BLaER1 treated with 17β-estradiol and CSF1 and Interleukin-3, amounts not matched to agents 10 nM and 100 nM (cell line): ENCODE data around the gene SYT4.
"Not testable (repeated sequence)": the region's sequence is repeated elsewhere in the genome, so short reads cannot be mapped to it uniquely, and the experiment has no call there.

Source experiments
- H3K27ac ChIP-seq, 11 experiments: shearing (Covaris generic); formaldehyde crosslinking; 2 replicates each; pipeline ENCODE4 v1.8.1; 2022
- H3K27me3 ChIP-seq, 11 experiments: shearing (Covaris generic); formaldehyde crosslinking; 2 replicates each; pipeline ENCODE4 v1.8.1; 2022
- H3K36me3 ChIP-seq, 11 experiments: shearing (Covaris generic); formaldehyde crosslinking; 2 replicates each; pipeline ENCODE4 v1.8.1; 2022
- H3K4me1 ChIP-seq, 10 experiments: shearing (Covaris generic); formaldehyde crosslinking; 2 replicates each; pipeline ENCODE4 v1.8.1; 2022
- H3K4me2 ChIP-seq, 11 experiments: shearing (Covaris generic); formaldehyde crosslinking; 2 replicates each; pipeline ENCODE4 v1.8.1; 2022
- H3K4me3 ChIP-seq, 10 experiments: shearing (Covaris generic); formaldehyde crosslinking; 2 replicates each; pipeline ENCODE4 v1.8.1; 2022
- H3K9ac ChIP-seq, 11 experiments: shearing (Covaris generic); formaldehyde crosslinking; 2 replicates each; pipeline ENCODE4 v1.8.1; 2022
- H3K9me3 ChIP-seq, 11 experiments: shearing (Covaris generic); formaldehyde crosslinking; replicated peaks in 1 of 11; 2 replicates each; pipeline ENCODE4 v1.8.1; 2022
- H4K20me1 ChIP-seq, 11 experiments: shearing (Covaris generic); formaldehyde crosslinking; 2 replicates each; pipeline ENCODE4 v1.8.1; 2022
- Cebpa-rat ChIP-seq, 11 experiments: shearing (Covaris generic); IDR thresholded peaks; 2 replicates each; pipeline ENCODE4 v1.8.1; 2022

The SYT4 gene, protein sequence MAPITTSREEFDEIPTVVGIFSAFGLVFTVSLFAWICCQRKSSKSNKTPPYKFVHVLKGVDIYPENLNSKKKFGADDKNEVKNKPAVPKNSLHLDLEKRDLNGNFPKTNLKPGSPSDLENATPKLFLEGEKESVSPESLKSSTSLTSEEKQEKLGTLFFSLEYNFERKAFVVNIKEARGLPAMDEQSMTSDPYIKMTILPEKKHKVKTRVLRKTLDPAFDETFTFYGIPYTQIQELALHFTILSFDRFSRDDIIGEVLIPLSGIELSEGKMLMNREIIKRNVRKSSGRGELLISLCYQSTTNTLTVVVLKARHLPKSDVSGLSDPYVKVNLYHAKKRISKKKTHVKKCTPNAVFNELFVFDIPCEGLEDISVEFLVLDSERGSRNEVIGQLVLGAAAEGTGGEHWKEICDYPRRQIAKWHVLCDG

DNA sequence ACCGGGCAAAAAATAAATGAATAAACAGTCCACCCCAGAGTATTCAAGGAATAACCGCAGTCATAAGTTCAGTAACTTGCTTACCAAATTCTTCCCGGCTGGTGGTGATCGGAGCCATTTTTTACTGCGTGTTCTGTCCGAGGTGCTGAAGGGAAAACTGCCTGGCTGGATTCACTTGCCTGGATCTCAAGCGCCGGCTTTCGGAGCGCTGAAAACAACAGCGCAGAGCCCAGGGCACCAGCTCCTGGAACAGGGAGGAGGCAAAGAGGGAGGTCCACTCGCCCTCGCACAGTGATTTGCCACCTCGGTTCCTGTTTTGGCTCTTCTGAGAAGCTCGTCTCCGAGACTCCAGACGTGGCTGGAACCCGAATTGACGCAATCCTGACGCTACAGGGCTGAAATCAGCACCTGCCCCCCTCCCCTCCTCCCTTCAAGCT, at the start of gene SYT4:
Gene SYT4 (minus strand): TSS at position 327 of the 437 bp plus-strand sequence. CDS start 209 bp downstream, at position 118.
- no peaks in the 10 kb centered on the region for H3K36me3 ChIP-seq
- H3K4me1 ChIP-seq = peaks cover 14 to 31% (median 16%) of the 10 kb centered on the region in 10 experiments
- H3K9ac ChIP-seq = no peak within 1 kb of the TSS
- no peak for TF ChIP-seq Cebpa-rat (IDR thresholded peaks at IDR 0.05)
- H4K20me1 ChIP-seq = no peaks in the 10 kb centered on the region
- H3K4me3 ChIP-seq = no peak within 1 kb of the TSS
- no peaks in the 10 kb centered on the region for H3K27me3 ChIP-seq
- peak within 1 kb of the TSS in 10 of 11 experiments; percentile 2 to 44 (median 40); a peak in 14 of 22 replicates for H3K4me2 ChIP-seq
- H3K27ac ChIP-seq = no peak within 1 kb of the TSS
- no peaks in the 10 kb centered on the region for H3K9me3 ChIP-seq

DNA sequence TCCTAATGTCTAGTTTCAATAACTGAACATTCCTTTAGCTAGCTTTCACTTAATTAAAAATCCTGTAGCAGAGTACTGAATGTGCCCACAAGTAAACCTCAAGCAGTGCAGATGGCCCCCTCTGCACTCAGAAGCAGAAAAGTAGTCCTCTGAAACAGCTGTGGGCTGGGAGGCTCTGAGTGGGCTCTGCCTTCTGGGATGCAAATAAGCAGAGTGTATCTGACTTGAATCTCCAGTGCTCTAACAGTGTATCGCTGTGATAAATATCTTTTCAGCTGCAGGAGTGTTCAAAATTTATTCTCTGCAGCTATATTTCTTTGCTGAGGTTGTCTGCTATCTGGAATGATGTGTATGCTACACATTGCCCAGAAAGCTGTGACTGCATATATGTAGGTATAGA, 44.8 kb upstream of the SYT4 start:
- H3K9me3 ChIP-seq = no peaks in the 10 kb centered on the region
- no peak overlapping the region for H3K9ac ChIP-seq
- no peak overlapping the region for H3K27ac ChIP-seq
- no peaks in the 10 kb centered on the region for H4K20me1 ChIP-seq
- no peaks in the 10 kb centered on the region for H3K27me3 ChIP-seq
- H3K4me3 ChIP-seq = no peak overlapping the region
- no peaks in the 10 kb centered on the region for H3K4me1 ChIP-seq
- H3K36me3 ChIP-seq = no peaks in the 10 kb centered on the region
- H3K4me2 ChIP-seq = no peak overlapping the region
- no peak for TF ChIP-seq Cebpa-rat (IDR thresholded peaks at IDR 0.05)

DNA sequence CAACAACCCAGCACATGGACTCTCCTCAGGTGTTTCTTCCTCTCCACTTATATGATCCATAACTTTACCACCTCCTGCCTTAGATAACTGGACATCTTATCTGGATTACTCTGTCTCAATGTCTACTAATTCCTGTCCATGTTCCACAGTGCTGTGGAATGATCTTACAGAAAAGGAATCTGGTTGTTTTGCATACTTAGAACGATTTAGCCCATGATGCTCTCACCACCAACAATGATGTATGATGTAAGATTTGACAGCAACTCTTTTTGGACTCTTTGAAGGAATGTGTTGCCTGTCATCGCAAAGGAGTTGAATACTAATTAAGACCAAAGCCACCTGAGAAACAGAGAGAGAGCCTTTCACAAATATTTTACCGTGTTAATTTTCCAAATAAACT, 37.7 kb upstream of the SYT4 start:
- Histone ChIP-seq H3K27me3 (no peaks in the 10 kb centered on the region), H4K20me1 (no peaks in the 10 kb centered on the region), H3K9me3 (no peaks in the 10 kb centered on the region), H3K36me3 (no peaks in the 10 kb centered on the region), H3K9ac (no peak overlapping the region), H3K27ac (no peak overlapping the region), H3K4me3 (no peak overlapping the region), H3K4me2 (no peak overlapping the region), H3K4me1 (no peaks in the 10 kb centered on the region)
- TF ChIP-seq Cebpa-rat (IDR thresholded peaks at IDR 0.05) = no peak

DNA sequence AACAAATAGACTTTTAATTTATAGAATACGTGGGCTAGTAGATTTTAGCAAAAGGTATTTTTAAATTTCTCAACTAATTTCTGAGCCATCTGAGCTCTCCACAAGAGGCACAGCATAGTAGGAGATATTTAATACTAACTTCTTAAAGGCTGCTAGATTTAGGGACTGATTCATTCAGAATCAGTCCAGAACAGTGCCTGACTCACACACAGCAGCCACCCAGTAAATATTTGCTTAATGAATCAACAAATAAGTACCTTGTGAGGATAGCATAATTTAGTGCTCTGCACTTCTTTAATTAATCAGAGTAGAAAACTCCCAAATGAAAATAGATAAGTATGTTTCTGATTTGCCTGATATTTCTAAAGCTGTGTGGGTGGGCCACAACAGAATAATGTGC, 35.6 kb upstream of the SYT4 start:
- Histone ChIP-seq H3K27ac (no peak overlapping the region), H3K4me2 (no peak overlapping the region), H4K20me1 (no peaks in the 10 kb centered on the region), H3K36me3 (no peaks in the 10 kb centered on the region), H3K9ac (no peak overlapping the region), H3K27me3 (no peaks in the 10 kb centered on the region), H3K4me3 (no peak overlapping the region), H3K9me3 (no peaks in the 10 kb centered on the region), H3K4me1 (no peaks in the 10 kb centered on the region)
- no peak for TF ChIP-seq Cebpa-rat (IDR thresholded peaks at IDR 0.05)

DNA sequence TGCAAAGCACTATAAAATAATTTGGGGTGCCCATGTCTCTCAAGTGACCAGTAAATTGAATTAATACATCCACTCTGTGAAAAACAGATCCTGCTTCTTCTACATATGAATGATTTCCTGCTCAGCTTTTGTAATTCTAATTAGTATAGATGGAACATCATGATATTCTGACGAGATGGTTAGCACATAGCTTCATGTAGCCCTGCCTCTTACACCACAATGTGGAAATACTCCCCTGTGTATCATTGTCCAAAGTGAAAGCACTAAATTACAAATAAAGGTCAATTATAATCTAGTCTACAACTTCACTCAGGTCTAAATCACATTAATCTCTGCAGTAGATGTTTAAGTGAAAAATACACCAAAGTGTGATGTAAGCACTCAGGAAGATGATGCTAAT, 32.9 kb upstream of the SYT4 start:
- Histone ChIP-seq H3K27me3 (no peaks in the 10 kb centered on the region), H3K9me3 (no peaks in the 10 kb centered on the region), H4K20me1 (no peaks in the 10 kb centered on the region), H3K4me1 (no peaks in the 10 kb centered on the region), H3K9ac (no peak overlapping the region), H3K4me2 (no peak overlapping the region), H3K27ac (no peak overlapping the region), H3K36me3 (no peaks in the 10 kb centered on the region), H3K4me3 (no peak overlapping the region)
- TF ChIP-seq Cebpa-rat (IDR thresholded peaks at IDR 0.05) = no peak

DNA sequence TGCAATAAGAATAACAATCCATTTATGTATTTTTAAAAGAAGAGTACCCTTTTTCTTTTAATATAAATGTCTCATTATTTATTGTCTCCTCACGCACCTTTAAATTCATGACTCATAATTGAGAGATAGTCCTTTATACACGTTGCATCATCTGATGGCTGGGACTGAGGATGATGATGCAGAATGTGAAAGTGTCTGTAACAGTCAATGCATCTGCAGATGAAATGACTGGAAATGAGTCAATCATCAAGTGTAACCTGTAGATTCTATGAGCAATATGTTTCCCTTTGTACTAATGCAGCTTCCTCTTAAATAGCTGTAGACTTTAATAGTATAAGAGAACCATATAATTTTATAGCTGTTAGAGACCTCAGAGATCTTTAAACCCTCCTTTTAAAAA, 26.1 kb upstream of the SYT4 start:
- Histone ChIP-seq H3K36me3 (no peaks in the 10 kb centered on the region), H3K9ac (no peak overlapping the region), H3K4me1 (no peaks in the 10 kb centered on the region), H3K4me3 (no peak overlapping the region), H3K9me3 (no peaks in the 10 kb centered on the region), H3K27me3 (no peaks in the 10 kb centered on the region), H3K27ac (no peak overlapping the region), H4K20me1 (no peaks in the 10 kb centered on the region), H3K4me2 (no peak overlapping the region)
- no peak for TF ChIP-seq Cebpa-rat (IDR thresholded peaks at IDR 0.05)

DNA sequence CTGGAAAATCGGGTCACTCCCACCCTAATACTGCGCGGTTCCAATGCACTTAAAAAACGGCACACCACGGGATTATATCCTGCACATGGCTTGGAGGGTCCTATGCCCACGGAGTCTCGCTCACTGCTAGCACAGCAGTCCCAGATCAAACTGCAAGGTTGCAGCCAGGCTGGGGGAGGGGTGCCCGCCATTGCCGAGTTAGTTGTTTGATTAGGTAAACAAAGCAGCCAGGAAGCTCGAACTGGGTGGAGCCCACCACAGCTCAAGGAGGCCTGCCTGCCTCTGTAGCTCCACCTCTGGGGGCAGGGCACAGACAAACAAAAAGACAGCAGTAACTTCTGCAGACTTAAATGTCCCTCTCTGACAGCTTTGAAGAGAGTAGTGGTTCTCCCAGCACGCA, 8.9 kb upstream of the SYT4 start:
- not testable (repeated sequence) for H3K4me1 ChIP-seq, H4K20me1 ChIP-seq, H3K4me3 ChIP-seq, H3K36me3 ChIP-seq, H3K27me3 ChIP-seq, H3K9me3 ChIP-seq, H3K4me2 ChIP-seq, H3K27ac ChIP-seq, H3K9ac ChIP-seq

DNA sequence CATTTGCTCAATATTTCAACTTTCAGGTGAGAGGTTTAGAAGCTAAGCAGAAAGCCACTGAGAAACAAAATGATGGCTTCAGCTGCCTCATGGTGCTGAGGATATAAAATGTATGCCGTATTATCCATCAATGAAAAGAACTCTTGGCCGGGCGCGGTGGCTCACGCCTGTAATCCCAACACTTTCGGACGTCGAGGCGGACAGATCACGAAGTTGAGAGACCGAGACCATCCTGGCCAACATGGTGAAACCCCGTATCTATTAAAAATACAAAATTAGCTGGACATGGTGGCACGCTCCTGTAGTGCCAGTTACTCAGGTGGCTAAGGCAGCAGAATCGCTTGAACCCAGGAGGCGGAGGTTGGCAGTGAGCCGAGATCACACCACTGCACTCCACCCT, 6.0 kb upstream of the SYT4 start:
- Histone ChIP-seq H3K27me3 (no peaks in the 10 kb centered on the region), H3K4me1 (no peaks in the 10 kb centered on the region)
- no peak for TF ChIP-seq Cebpa-rat (IDR thresholded peaks at IDR 0.05)

DNA sequence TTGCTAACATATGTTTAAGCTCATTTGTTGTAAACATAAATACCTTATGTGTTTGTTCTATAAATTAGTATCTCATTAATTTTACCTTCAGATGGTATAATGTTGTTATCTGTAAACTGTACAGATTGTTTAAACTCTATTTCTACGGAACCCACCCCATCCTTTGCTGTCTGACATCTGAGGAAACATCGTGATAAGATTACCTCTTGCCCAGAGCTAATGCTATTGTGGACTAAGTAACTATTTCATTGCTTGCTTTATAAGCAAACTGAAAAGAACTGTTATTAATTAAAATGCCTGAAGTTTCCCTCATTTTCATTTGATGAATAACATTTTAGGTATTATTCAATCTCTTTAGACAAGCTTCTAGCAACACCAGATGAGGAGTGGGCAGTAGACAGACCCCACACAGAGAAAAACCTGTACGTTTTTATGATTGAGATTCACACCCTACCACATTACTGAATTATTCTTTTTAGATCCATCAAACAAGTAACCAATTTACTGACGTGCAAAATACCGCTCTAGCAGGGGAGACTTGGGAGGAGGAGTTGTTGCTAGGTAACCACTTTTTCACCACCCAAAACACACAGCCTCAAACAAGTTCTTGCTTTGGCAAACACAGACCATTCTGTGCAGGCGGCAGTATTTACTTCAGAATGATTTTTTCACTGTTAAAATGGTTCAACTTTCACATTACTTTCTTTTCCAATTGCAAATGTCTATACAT, 1.9 kb upstream of the SYT4 start:
- no peaks in the 10 kb centered on the region for H3K27me3 ChIP-seq
- no peak overlapping the region for H3K27ac ChIP-seq
- no peak overlapping the region for H3K9ac ChIP-seq
- H3K36me3 ChIP-seq = no peaks in the 10 kb centered on the region
- no peak overlapping the region for H3K4me3 ChIP-seq
- H4K20me1 ChIP-seq = no peaks in the 10 kb centered on the region
- no peak for TF ChIP-seq Cebpa-rat (IDR thresholded peaks at IDR 0.05)
- peaks cover 6 to 23% (median 8%) of the 10 kb centered on the region in 10 experiments; a peak in 17 of 20 replicates for H3K4me1 ChIP-seq
- no peaks in the 10 kb centered on the region for H3K9me3 ChIP-seq
- no peak overlapping the region for H3K4me2 ChIP-seq

More for the DNA sequence above, 6.0 kb upstream of the SYT4 start:
- Histone ChIP-seq H3K9me3 (no peaks in the 10 kb centered on the region), H3K9ac (no peak overlapping the region), H3K4me3 (no peak overlapping the region), H4K20me1 (no peaks in the 10 kb centered on the region), H3K36me3 (no peaks in the 10 kb centered on the region), H3K27ac (no peak overlapping the region), H3K4me2 (no peak overlapping the region)

DNA sequence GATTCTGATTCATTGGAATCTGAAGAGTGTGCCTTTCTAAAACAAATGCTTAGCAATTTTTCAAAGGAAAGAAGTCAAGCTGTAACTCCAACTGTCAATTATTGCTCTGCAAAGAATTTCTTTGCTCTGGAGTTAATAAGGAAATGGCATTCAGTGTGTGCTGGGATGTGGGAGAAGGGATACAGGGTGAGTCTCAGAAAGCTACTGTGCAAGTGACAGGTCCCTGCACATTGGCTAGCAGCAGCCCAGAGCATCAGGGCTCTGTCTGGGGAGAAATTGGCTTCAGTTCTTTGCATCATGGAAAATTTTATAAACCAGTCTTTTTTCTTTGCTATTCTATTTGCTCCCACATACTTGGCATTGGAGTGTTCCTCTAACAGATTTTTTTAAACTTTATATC, 1.1 kb upstream of the SYT4 start:
- H3K27ac ChIP-seq = no peak overlapping the region
- H3K4me2 ChIP-seq = no peak overlapping the region
- H3K9me3 ChIP-seq = no peaks in the 10 kb centered on the region
- no peak for TF ChIP-seq Cebpa-rat (IDR thresholded peaks at IDR 0.05)
- no peak overlapping the region for H3K4me3 ChIP-seq
- no peaks in the 10 kb centered on the region for H3K27me3 ChIP-seq
- H3K9ac ChIP-seq = no peak overlapping the region
- no peaks in the 10 kb centered on the region for H3K36me3 ChIP-seq
- H4K20me1 ChIP-seq = no peaks in the 10 kb centered on the region
- peaks cover 14 to 31% (median 16%) of the 10 kb centered on the region in 10 experiments for H3K4me1 ChIP-seq
